Measurements from ENCODE around the gene DAPP1.
A peak's percentile ranks its signal among the peaks of the same experiment; 100 is the strongest.
"Not testable (repeated sequence)": the region's sequence is repeated elsewhere in the genome, so short reads cannot be mapped to it uniquely, and the experiment has no call there.

The DAPP1 gene

GRCh38 chr4:99816545-99817308, at the start of gene DAPP1:
DAPP1 (plus strand) TSS chr4:99816827; CDS start chr4:99816914, 87 bp downstream.
- DNase-seq: peak in 10 of 58 donors; percentile 2 to 25 (median 6)

GRCh38 chr4:99770842-99771241, 45.8 kb upstream of the DAPP1 start:
- not testable (repeated sequence) for DNase-seq

- DNase-seq: no peak
Observed at GRCh38 chr4:99783940-99784339, 32.7 kb upstream of the DAPP1 start.

GRCh38 chr4:99784842-99785241, 31.8 kb upstream of the DAPP1 start:
- DNase-seq: no peak

- no peak for DNase-seq
Observed at GRCh38 chr4:99790796-99791617, 25.6 kb upstream of the DAPP1 start.

- no peak for DNase-seq
Observed at GRCh38 chr4:99800332-99801004, 16.2 kb upstream of the DAPP1 start.

GRCh38 chr4:99801005-99801699, 15.5 kb upstream of the DAPP1 start:
- DNase-seq: no peak

GRCh38 chr4:99803566-99804101, 13.0 kb upstream of the DAPP1 start:
- no peak for DNase-seq

GRCh38 chr4:99806545-99806944, 10.1 kb upstream of the DAPP1 start:
- no peak for DNase-seq

GRCh38 chr4:99807666-99808065, 9.0 kb upstream of the DAPP1 start:
- DNase-seq: no peak

- peak in 11 of 58 donors; percentile 1 to 13 (median 5) for DNase-seq
Observed at GRCh38 chr4:99808260-99808857, 8.3 kb upstream of the DAPP1 start.

- DNase-seq: no peak
Observed at GRCh38 chr4:99809326-99809725, 7.3 kb upstream of the DAPP1 start.

GRCh38 chr4:99810536-99810935, 6.1 kb upstream of the DAPP1 start:
- no peak for DNase-seq

GRCh38 chr4:99811117-99811516, 5.5 kb upstream of the DAPP1 start:
- DNase-seq: no peak

GRCh38 chr4:99811850-99812249, 4.8 kb upstream of the DAPP1 start:
- no peak for DNase-seq

GRCh38 chr4:99815597-99816011, 1.0 kb upstream of the DAPP1 start:
- no peak for DNase-seq

- DNase-seq: no peak
Observed at GRCh38 chr4:99817309-99817890, 773 bp downstream of the DAPP1 start.

GRCh38 chr4:99818661-99819060, 2.0 kb downstream of the DAPP1 start:
- no peak for DNase-seq

GRCh38 chr4:99821918-99822503, 5.4 kb downstream of the DAPP1 start:
- peak in 1 of 58 donors; percentile 11 for DNase-seq

- DNase-seq: no peak
Observed at GRCh38 chr4:99822734-99823133, 6.1 kb downstream of the DAPP1 start.
